GM11168 (cell line): Measurements from ENCODE around the gene LRRC26.

Experiments
- in situ Hi-C: fragments of 300-500 bp; cut with MboI; formaldehyde crosslinking; loops from one replicate; pipeline ENCODE4 v1.12.0; 2022; ENCODE audit warnings: low sequenced_read_pairs; ENCODE audit not compliant: unreplicated experiment

Gene LRRC26

DNA sequence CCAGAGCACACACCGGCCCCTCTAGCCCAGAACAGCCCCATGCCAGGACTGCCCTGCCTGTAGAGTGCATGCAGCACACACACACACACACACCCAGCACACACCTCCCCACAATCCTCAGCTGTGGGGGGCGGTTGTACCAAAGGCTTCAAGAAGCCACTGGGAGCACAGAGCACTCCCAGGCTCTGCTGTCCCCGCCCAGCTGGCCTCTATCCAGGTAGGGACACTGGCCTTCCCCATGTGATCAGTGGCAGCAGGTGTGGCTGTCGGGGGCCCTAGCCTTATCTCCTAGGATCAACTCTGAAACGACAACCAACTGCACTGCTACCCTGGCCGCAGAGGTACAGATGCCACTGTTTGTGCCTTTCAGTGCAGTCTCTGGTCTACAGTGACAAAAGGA is 16.5 kb upstream of the LRRC26 start:
- in situ Hi-C loops: no loop called here

- in situ Hi-C loops: no loop called here
These were observed 16.1 kb upstream of the LRRC26 start for GRCh38 chr9:137185921-137186320.

DNA sequence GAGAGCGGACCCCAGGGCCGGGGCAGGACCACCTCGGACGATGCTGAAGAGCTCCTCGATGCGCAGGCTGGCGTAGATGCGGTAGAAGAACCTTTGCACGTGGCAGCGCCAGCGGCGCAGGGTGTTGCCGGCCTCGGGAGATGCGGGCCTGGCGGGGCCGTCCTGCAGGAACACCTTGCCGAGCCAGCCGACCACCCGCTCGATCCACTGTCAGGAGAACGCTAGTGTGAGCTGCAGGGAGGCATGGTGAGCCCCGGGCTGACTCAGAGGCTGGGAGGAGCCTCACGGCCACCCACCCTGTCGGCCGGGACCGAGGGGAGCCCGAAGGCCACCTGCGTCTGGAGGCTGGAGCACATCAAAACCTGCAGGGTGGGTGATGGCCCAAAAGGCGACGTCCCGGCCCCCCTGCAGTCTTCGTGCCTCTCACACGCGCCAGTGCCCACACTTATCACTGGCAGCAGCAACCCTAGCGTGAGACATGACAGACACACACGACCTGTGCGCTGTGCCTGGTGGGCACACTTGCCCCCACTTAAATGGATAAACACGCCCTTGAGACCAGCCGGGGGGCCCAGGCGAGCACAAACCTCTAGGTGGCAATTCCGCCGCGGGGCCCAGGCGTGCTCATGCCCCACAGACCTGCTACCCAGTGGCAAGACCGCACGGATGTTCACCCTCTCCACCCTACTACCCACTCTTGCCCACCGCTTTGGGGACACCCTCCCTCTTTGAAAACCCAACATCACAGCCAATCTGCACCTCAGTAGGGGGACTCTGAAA is 15.2 kb upstream of the LRRC26 start:
- in situ Hi-C loops: no loop called here

DNA sequence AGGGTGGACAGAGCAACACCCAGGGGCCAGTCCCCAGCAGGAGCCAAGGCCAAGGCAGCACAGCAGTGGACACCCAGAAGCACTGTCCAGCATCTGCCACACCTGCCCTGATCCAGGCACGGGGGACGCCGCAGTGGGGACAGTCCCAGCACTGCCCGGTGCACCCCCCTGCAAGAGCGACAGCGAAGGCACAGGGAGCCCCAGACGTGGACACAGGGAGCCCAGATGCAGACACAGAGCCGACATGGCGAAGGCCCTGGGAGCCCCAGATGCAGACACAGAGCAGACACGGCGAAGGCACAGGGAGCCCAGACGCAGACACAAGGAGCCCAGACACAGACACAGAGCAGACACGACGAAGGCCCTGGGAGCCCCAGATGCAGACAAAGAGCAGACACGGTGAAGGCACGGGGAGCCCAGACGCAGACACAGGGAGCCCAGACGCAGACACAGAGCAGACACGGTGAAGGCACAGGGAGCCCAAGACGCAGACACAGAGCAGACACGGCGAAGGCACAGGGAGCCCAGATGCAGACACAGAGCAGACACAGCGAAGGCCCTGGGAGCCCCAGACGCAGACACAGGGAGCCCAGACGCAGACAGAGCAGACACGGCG is 14.2 kb upstream of the LRRC26 start:
- in situ Hi-C loops: no loop called here

DNA sequence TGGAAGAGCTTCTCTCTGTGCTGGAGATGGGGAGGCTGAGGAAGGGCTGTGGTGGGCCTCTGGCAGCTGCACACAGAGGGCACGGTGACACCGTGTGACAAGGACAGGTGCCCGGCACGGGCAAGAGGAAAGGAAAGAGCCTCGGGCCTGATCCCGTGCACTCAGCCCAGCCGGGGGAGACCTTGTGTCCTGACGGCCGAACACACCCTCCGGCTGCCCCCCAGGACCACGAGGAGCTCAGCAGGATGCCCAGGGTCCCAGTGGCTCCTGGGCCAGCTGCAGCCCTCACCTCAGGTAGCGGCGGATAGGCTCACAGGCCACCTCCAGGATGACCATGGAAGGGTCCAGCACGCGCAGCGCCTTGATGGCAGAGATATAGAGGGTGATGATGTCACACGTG is 13.0 kb upstream of the LRRC26 start:
- in situ Hi-C loops: no loop called here

GRCh38 chr9:137181680-137182079 is 11.8 kb upstream of the LRRC26 start:
- in situ Hi-C loops: no loop called here

DNA sequence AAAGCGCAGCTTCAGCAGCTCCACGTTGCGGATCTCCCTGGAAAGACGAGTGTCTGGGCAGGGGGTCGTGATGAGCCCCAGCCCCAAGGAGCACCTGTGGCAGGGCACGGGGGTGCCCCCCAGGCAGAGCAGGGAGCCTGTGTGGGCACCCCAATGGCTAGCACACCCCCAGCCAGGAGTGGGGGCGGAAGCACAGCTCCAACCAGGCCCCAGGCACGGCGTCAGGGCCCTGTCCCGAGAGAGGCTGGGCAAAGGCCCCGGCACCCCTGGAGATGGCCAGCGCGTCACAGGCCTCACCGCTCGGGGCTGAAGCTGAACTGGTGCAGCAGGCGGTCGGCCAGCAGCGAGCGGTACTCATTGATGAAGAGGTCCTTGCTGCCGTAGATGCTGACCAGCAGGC is 10.6 kb upstream of the LRRC26 start:
- in situ Hi-C loops: no loop called here

- in situ Hi-C loops: no loop called here
These were observed 9.9 kb upstream of the LRRC26 start for GRCh38 chr9:137179761-137180160.

DNA sequence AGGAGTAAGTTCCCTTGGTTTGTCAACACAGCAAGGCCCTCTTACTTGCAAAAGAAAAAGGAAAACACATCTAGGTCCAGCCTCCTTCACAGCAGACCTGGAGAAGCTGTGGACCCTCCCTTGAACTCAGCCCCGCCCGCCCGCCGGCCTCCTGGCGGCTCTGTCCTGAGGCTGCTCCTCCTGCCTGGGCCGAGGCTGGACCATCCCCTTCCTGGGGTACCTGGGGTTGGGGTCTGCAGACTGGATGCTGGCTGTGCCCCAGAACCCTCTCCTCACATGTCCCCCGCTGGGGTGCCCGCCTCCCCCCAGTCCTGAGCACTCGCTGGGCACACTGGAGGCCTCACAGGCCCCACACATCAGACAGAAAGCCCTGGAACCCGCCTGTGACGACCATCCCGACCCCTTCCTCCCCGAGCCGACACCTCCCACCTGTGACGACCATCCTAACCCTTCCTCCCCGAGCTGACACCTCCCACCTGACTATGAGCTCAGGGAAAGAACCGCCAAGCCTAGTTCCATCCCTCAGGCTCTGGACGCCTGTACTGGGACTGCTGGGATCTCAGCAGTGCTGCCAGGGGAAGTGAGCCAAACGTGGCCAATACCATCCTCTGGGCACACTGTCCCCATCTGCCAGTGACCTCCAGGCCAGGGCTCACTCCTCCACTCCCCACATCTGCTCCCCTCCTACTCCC is 9.2 kb upstream of the LRRC26 start:
- in situ Hi-C loops: no loop called here

GRCh38 chr9:137178201-137178938 is 8.5 kb upstream of the LRRC26 start:
- in situ Hi-C loops: no loop called here

- in situ Hi-C loops: no loop called here
These were observed 6.7 kb upstream of the LRRC26 start for GRCh38 chr9:137176302-137177182.

GRCh38 chr9:137175345-137175961 is 5.6 kb upstream of the LRRC26 start:
- in situ Hi-C loops: no loop called here

DNA sequence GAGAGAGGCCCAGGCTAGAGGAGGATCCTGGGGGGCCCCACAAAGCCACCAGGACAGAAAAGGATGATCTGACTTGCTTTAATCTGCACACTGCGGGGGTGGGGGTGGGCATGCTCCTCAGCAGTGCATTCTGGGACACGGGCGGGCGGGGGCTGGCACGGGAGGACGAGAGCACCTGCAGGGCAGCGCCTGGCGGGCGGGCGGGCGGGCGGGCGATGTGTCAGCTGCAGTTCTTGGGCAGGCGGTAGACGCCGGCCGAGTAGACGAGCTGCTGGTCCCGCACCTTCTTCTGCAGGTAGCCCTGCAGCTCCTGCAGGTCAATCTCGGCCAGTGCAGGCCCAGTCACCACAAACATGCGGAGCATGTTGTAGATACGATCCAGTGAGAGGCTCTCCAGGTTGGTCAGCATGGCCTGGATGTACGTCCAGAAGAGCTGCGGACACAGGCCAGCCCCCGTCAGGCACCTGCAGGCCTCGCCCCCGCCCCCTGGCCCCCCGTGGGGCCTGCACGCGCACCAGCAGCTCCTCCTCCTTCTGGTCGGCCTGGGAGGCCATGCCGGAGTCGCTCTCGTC is 5.0 kb upstream of the LRRC26 start:
- in situ Hi-C loops: no loop called here

- in situ Hi-C loops: no loop called here
These were observed 4.2 kb upstream of the LRRC26 start for GRCh38 chr9:137173796-137174664.

DNA sequence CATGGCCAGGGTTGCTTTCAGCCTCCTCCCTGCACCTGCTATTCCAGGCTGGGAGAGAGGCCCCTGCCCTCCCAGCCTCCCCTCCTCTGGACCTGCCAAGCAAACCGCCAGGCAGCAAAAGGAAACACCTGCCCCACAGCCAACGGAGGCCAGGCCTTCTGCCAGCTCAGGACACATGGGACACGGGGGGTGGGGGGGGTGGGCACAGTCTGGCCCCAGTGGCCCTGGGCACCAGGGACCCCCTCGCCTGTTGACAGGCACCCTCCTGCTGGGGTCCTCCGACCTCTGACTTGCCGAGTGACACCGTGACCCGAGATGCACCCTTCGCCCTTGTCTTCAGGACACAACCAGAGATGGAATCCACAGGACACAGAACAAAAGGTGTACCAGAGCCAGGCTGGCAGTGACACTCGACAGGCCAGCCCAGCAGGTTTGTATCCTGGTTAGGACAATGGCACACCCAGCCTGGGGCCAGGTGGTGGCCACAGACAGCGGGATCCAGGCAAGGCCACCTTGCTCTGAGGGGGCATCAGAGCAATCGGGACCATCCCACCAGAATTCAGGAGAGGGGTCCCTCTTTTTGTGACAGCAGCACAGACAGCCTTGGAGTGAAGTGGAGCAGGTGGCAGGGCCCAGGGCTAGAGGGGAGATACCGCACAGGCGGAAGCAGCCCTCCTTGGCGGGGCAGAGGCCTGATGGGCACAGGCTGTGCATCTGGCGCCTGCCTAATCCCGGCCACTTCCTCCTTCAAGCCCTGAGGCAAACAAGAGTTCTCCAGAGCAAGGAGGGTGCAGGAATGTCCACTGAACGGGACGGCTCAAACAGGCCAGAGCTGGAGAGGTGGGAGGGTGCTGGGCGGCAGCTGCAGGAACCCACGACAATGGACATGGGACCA is 3.3 kb upstream of the LRRC26 start:
- in situ Hi-C loops: no loop called here

- in situ Hi-C loops: no loop called here
These were observed 1.5 kb upstream of the LRRC26 start for GRCh38 chr9:137171149-137171900.
